ENCODE results near the gene MSI2.

GRCh38 chr17:57381498-57381897 lies 125.2 kb downstream of the MSI2 start:
- TF ChIP-seq MXD1 (CRISPR knock-in tag; IDR thresholded peaks at IDR 0.05; ENCODE audit: borderline replicate concordance, poor library complexity, severe bottlenecking) (no peak), GABPA (tag; conservative IDR thresholded peaks at IDR 0.05; ENCODE audit: low read depth) (no peak), CREB1 (IDR thresholded peaks at IDR 0.05) (no peak), CREB1 (CRISPR knock-in tag; IDR thresholded peaks at IDR 0.05) (no peak), REST (IDR thresholded peaks at IDR 0.05; ENCODE audit: borderline replicate concordance) (no peak), REST (CRISPR knock-in tag; IDR thresholded peaks at IDR 0.05; ENCODE audit: low read depth) (no peak), ZBTB7A (IDR thresholded peaks at IDR 0.05; ENCODE audit: borderline replicate concordance, control insufficient read depth, low read depth, low read length) (no peak), NKRF (IDR thresholded peaks at IDR 0.05; ENCODE audit: borderline replicate concordance) (no peak), USF2 (CRISPR knock-in tag; IDR thresholded peaks at IDR 0.05) (no peak), EZH2 (IDR thresholded peaks at IDR 0.05; ENCODE audit: borderline replicate concordance, low read depth, low read length) (no peak), ZNF263 (CRISPR knock-in tag; IDR thresholded peaks at IDR 0.05; ENCODE audit: borderline replicate concordance) (no peak)

Data from K562 (cell line).